WI38 (cell line): ENCODE measurements around the gene TSKU.

Experiments
- H3K4me3 ChIP-seq: 2 replicates; pipeline ENCODE4 v1.5.1; 2011; ENCODE audit warnings: low read depth, mild to moderate bottlenecking, control low read depth, low read length
- CTCF ChIP-seq: IDR thresholded peaks from 2 replicates; pipeline ENCODE4 v1.5.1; 2012; ENCODE audit warnings: low read depth, mild to moderate bottlenecking, control low read depth, low read length

TSKU gene

GRCh38 chr11:76771446-76772099 is 11.6 kb upstream of the TSKU start:
- no peak for TF ChIP-seq CTCF

DNA sequence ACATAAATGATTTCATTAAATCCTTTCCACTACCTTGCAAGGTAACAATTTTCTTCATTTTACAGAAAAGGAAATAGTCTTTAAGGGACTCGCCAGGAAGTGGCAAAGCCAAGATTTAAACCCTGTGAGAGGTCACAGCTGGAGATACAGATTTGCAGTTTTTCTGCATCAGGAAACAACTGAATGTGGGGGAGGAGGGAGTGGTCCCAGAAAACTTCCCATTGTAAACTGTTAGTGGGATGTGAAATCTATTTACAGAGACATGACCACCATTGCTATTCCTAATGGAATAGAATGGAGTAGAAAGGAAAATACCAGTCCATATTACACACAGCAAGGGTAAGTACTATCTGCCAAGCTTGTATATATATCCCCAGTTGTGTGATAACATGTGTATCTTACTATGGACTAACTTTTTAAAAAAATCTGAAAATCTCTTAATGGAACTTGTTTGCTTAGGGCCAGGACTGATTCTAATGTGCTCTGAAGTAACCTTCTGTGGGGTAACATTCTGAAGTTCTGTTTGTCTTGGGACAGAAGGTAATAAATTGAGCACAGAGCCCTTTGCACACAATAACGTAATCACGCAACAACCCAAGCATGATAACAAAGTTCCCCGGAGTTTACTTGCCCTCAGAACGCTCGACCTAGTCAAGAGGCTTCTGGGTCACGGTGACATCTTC is 10.9 kb upstream of the TSKU start:
- TF ChIP-seq CTCF: no peak
- no peak overlapping the region for H3K4me3 ChIP-seq

More at GRCh38 chr11:76771446-76772099, 11.6 kb upstream of the TSKU start:
- no peak overlapping the region for H3K4me3 ChIP-seq

DNA sequence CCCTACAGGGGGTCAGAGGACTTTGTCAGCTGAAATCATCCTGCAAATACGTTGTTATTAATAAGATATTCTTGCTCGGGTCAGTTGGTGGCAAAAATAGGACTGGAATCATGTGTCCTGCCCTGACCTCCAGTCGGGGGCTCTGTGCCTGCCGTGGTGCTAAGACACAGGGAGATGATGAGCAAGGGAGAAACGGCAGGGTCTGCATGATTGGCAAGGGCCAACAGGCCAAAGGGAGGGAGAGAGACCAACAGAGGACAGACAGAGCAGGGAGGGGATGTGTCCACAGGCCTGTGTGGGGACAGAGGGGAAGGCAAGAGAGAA is 10.4 kb upstream of the TSKU start:
- H3K4me3 ChIP-seq: no peak overlapping the region
- TF ChIP-seq CTCF: no peak

- TF ChIP-seq CTCF: no peak
- H3K4me3 ChIP-seq: no peak overlapping the region
Observed at GRCh38 chr11:76773921-76774361, 9.2 kb upstream of the TSKU start.

GRCh38 chr11:76776472-76776871 is 6.7 kb upstream of the TSKU start:
- no peak for TF ChIP-seq CTCF
- no peak overlapping the region for H3K4me3 ChIP-seq

DNA sequence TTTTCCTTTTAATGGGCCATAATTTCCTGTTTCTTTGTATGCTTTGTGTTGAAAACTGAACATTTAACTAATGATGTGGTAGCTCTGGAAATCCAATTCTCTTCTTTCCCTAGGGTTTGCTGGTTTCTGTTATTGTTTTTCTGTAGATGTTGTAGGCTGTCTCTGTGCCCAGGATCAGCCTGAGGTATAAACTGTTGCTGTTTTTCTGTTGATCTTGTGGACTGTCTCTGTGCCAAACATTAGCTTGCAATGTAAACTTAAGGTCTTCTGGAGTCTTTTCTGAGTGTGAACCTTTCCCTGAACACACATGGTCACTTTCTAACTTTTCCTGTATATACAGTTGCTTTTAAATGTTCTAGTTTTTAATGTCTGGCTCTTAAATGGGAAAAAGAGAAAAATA is 5.9 kb upstream of the TSKU start:
- H3K4me3 ChIP-seq: no peak overlapping the region
- no peak for TF ChIP-seq CTCF

DNA sequence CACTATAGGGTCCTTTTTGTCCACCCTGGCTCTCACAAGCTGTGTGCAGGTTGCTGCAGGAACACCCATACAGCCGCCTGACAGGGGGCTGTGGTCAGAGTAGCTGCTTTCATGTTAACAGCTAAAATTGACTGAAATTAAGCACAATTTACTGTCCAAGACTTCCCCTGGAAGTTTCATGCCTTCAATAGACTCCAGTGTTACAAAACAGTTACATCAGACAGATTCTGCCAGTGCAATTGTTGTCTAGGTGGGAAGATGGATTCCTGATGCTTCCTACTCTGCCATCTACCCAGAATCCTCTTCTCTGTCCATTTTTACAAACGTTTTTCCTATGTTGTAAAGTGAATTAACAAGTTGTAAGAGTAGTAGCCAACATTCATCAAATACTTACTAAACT is 5.3 kb upstream of the TSKU start:
- no peak for TF ChIP-seq CTCF
- no peak overlapping the region for H3K4me3 ChIP-seq
